Lower lobe of right lung (tissue), 2 donors: ENCODE results near the gene MYH7B. TPM values are rescaled to one million over a fixed set of nuclear protein-coding genes. Genes with fewer than 3 reads are reported as not detected.

Experiments
- ATAC-seq, 2 donors: fragments of 200-7000 bp; cut with Tn5 transposase; one replicate each; pipeline ENCODE4 v1.9.1; 2020 to 2022; ENCODE audit warnings: mild to moderate bottlenecking in 2 of 2, moderate library complexity in 2 of 2
- DNase-seq: peaks from one replicate; pipeline ENCODE4 v3.0.0-alpha.2; 2020
- H3K27ac ChIP-seq: fragments of 200-600 bp; one replicate; pipeline ENCODE4 v1.8.0; 2022
- H3K27me3 ChIP-seq: fragments of 200-600 bp; one replicate; pipeline ENCODE4 v1.8.0; 2022; ENCODE audit warnings: low read depth
- H3K36me3 ChIP-seq: fragments of 200-600 bp; one replicate; pipeline ENCODE4 v1.8.0; 2022; ENCODE audit warnings: mild to moderate bottlenecking
- H3K4me1 ChIP-seq: fragments of 200-600 bp; one replicate; pipeline ENCODE4 v1.8.0; 2022
- H3K4me3 ChIP-seq: fragments of 200-600 bp; one replicate; pipeline ENCODE4 v1.8.0; 2022; ENCODE audit warnings: mild to moderate bottlenecking
- H3K9me3 ChIP-seq: fragments of 200-600 bp; one replicate; pipeline ENCODE4 v1.8.0; 2022
- intact Hi-C: fragments of 100-400 bp; cut with DNase I; formaldehyde crosslinking; loops from one replicate; pipeline ENCODE4 v1.11.0; 2022
- total RNA-seq: library from RNA; stranded (reverse); fragmentation: NEBNext Ultra II Directional; extraction: Animal tissue kit (Norgen Biotek cat#: 25700); gene quantifications from one replicate; pipeline ENCODE4 v1.2.1, GENCODE V29; 2021
- TF ChIP-seq, protein P1 (sequence below): fragments of 200-600 bp; IDR thresholded peaks from one replicate; pipeline ENCODE4 v1.8.0; 2022; ENCODE audit warnings: antibody characterized with exemption, mild to moderate bottlenecking
- donor health status: DM: no; HTN: yes; CAD: no; lungs with severe emphysema.

Gene MYH7B
- total RNA-seq, 1 donor from 2014 or later = 0.56 TPM

DNA sequence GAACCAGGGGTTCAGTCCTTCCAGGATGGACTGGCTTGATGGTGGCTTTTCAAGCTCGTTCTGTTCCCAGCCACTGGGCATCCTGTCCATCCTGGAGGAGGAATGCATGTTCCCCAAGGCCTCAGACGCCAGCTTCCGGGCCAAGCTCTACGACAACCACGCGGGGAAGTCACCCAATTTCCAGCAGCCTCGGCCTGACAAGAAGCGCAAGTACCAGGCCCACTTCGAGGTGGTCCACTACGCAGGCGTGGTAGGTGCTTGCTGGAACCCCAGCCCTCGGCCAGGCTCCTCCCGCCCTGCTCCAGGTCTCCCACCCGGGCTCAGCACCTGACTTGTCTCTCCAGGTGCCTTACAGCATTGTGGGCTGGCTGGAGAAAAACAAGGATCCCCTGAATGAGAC is 34.0 kb downstream of the MYH7B start:
- DNase-seq = no peak
- no peak overlapping the region for H3K4me3 ChIP-seq
- peaks cover 16% of the 10 kb centered on the region for H3K4me1 ChIP-seq
- H3K27me3 ChIP-seq = peaks cover 2% of the 10 kb centered on the region
- ATAC-seq = no peak
- no peaks in the 10 kb centered on the region for H3K9me3 ChIP-seq
- H3K27ac ChIP-seq = no peak overlapping the region
- peaks cover 19% of the 10 kb centered on the region for H3K36me3 ChIP-seq
- intact Hi-C loops = no loop called here
- TF ChIP-seq, protein P1, sequence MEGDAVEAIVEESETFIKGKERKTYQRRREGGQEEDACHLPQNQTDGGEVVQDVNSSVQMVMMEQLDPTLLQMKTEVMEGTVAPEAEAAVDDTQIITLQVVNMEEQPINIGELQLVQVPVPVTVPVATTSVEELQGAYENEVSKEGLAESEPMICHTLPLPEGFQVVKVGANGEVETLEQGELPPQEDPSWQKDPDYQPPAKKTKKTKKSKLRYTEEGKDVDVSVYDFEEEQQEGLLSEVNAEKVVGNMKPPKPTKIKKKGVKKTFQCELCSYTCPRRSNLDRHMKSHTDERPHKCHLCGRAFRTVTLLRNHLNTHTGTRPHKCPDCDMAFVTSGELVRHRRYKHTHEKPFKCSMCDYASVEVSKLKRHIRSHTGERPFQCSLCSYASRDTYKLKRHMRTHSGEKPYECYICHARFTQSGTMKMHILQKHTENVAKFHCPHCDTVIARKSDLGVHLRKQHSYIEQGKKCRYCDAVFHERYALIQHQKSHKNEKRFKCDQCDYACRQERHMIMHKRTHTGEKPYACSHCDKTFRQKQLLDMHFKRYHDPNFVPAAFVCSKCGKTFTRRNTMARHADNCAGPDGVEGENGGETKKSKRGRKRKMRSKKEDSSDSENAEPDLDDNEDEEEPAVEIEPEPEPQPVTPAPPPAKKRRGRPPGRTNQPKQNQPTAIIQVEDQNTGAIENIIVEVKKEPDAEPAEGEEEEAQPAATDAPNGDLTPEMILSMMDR = no peak

DNA sequence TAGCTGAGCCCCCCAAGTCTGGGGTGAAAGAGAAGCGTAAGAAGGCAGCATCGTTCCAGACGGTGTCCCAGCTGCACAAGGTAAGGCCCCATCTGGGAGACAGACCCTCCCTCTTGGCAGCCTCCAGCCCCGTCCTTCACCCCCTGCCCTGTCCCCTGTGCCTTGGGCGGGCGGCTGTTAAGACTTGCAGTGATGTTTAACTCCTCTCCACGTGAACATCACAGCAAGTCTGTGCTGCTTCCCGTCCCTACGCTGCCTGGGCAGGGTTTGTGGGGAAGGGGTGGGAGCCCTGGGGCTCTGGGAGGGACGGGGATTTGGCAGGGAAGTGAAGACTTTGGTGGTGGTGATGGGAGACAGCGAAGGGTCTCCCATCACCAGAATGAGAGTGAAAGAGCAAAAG is 34.6 kb downstream of the MYH7B start:
- ATAC-seq (no peak), DNase-seq (no peak)
- no peak overlapping the region for H3K4me3 ChIP-seq
- TF ChIP-seq, protein P1 = no peak
- H3K4me1 ChIP-seq = peaks cover 16% of the 10 kb centered on the region
- H3K27ac ChIP-seq = no peak overlapping the region
- intact Hi-C loops = no loop called here
- peaks cover 25% of the 10 kb centered on the region for H3K36me3 ChIP-seq
- H3K27me3 ChIP-seq = no peaks in the 10 kb centered on the region
- H3K9me3 ChIP-seq = no peaks in the 10 kb centered on the region

DNA sequence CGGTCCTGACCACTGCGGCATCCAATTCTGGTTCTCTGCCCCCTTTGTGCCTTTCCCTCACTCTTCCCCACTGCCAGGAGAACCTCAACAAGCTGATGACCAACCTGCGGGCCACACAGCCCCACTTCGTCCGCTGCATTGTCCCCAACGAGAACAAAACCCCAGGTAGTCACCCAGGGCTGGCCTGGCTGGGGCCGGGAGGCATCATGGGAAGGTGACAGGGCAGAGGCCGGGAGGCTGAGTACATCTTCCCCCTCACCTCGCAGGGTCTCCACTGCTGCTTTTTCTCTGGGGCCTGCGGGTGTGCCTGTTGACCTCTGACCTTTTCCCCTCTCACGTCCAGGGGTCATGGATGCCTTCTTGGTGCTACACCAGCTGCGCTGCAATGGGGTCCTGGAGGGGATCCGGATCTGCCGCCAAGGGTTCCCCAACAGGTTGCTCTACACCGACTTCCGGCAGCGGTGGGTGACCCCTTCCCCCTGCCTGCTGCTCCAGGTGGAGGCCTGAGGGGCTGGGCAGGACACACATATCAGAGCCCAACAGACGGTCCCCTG is 35.1 kb downstream of the MYH7B start:
- Histone ChIP-seq H3K4me1 (peaks cover 16% of the 10 kb centered on the region), H3K27me3 (no peaks in the 10 kb centered on the region), H3K9me3 (no peaks in the 10 kb centered on the region), H3K27ac (no peak overlapping the region), H3K36me3 (peaks cover 30% of the 10 kb centered on the region), H3K4me3 (no peak overlapping the region)
- TF ChIP-seq, protein P1 = no peak
- intact Hi-C loops = no loop called here
- ATAC-seq (no peak), DNase-seq (no peak)

DNA sequence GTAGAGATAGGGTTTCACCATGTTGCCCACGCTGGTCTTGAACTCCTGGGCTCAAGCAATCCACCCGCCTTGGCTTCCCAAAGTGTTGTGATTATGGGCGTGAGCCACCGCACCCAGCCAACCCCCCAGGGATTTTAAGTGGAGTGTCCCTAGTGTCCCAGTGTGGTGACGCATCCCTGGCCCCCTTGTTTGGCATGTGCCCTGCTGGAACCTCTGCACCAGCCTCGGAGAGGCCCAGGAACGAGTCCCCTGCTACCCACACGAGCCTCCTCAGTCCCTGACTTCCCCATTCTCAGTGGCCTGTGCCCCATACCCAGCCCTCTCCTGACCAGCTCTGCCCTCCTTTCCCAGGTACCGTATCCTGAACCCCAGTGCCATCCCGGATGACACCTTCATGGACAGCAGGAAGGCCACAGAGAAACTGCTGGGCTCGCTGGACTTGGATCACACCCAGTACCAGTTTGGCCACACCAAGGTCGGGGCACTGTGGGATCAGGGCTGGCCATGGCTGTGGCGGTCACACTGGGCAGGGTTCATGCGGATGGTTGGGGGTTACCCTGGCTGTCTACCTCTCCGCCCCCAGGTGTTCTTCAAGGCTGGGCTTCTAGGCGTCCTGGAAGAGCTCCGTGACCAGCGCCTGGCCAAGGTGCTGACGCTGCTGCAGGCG is 37.2 kb downstream of the MYH7B start:
- Histone ChIP-seq H3K4me3 (no peak overlapping the region), H3K4me1 (peaks cover 6% of the 10 kb centered on the region), H3K36me3 (peaks cover 46% of the 10 kb centered on the region), H3K9me3 (no peaks in the 10 kb centered on the region), H3K27ac (no peak overlapping the region), H3K27me3 (no peaks in the 10 kb centered on the region)
- DNase-seq = no peak
- intact Hi-C loops = no loop called here
- TF ChIP-seq, protein P1 = no peak
- no peak for ATAC-seq

DNA sequence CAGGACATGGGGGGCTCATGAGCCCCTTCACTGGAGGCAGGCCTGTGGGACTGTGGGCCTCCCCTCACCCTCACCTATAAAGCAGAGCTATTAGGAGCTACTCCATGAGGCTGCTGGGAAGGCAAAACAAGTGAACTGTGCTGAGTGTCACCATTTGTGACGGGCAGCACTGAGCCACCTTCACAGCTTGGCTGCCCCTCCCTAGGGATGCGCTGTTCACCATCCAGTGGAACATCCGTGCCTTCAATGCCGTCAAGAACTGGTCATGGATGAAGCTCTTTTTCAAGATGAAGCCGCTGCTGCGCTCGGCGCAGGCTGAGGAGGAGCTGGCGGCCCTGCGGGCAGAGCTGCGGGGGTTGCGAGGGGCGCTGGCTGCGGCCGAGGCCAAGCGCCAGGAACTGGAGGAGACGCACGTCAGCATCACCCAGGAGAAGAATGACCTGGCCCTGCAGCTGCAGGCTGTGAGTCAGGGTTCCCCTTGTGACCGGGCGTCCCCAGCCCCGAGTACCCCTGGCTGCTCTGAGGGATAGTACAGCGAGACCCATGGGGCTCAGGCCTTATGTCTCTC is 38.4 kb downstream of the MYH7B start:
- intact Hi-C loops = no loop called here
- Histone ChIP-seq H3K27ac (no peak overlapping the region), H3K4me1 (no peaks in the 10 kb centered on the region), H3K36me3 (peaks cover 57% of the 10 kb centered on the region), H3K9me3 (no peaks in the 10 kb centered on the region), H3K4me3 (no peak overlapping the region), H3K27me3 (no peaks in the 10 kb centered on the region)
- DNase-seq = no peak
- TF ChIP-seq, protein P1 = no peak
- no peak for ATAC-seq
